B cell (primary cell): ENCODE data around the gene CAMTA1. TPM values are rescaled to one million over a fixed set of nuclear protein-coding genes. Genes with fewer than 3 reads are reported as not detected.

ENCODE experiments used
- ATAC-seq: fragments of 200-7000 bp; cut with Tn5 transposase; one replicate; pipeline ENCODE4 v1.10.0; 2021; ENCODE audit warnings: low read depth, mild to moderate bottlenecking, moderate number of reproducible peaks, moderate library complexity
- CTCF ChIA-PET: fragments of 350-600 bp; sonication (Branson Sonifier 250); formaldehyde crosslinking; loops from one replicate; lab custom pipeline; 2021; ENCODE audit warnings: antibody characterized with exemption, inconsistent platforms; lab: Charles Lee
- POLR2A ChIA-PET: fragments of 350-600 bp; sonication (Branson Sonifier 250); formaldehyde crosslinking; loops from one replicate; lab custom pipeline; 2021; ENCODE audit warnings: antibody characterized with exemption; lab: Charles Lee
- DNase-seq: peaks from one replicate; pipeline ENCODE4 v3.0.0; 2013
- H2AFZ ChIP-seq: 2 replicates; pipeline ENCODE4 v1.6.1; 2012; ENCODE audit warnings: mild to moderate bottlenecking, low read depth, low read length; ENCODE audit not compliant: insufficient read depth, poor library complexity, severe bottlenecking
- H3K27ac ChIP-seq, 2 donors: 1 replicate in 1 of 2; 2 replicates in 1 of 2; pipeline ENCODE4 v1.5.1; 2012 to 2013; ENCODE audit warnings: low read length in 2 of 2, mild to moderate bottlenecking in 2 of 2, moderate library complexity in 1 of 2
- H3K27me3 ChIP-seq, 4 experiments: fragments of 200-600 bp in 1 of 4; sonication (generic) in 1 of 4; replicated peaks in 1 of 4; 1 replicate in 2 of 4; 2 replicates in 2 of 4; pipeline versions ENCODE4 v1.6.1 to v1.7.0; 2013 to 2016; ENCODE audit warnings: low read length in 3 of 4, mild to moderate bottlenecking in 2 of 4, mixed read lengths in 1 of 4, moderate library complexity in 1 of 4; ENCODE audit not compliant: insufficient read depth in 4 of 4, control insufficient read depth in 3 of 4; ENCODE audit errors: control extremely low read depth in 1 of 4
- H3K36me3 ChIP-seq, 2 experiments: replicated peaks in 1 of 2; 1 replicate in 1 of 2; 2 replicates in 1 of 2; pipeline versions ENCODE4 v1.6.1 to v1.7.1; 2013; ENCODE audit warnings: low read length in 1 of 2; ENCODE audit not compliant: insufficient read depth in 2 of 2, control insufficient read depth in 1 of 2; ENCODE audit errors: control extremely low read depth in 1 of 2, extremely low read depth in 1 of 2
- H3K4me1 ChIP-seq, 2 donors: fragments of 200-600 bp in 1 of 2; sonication (generic) in 1 of 2; 1 replicate in 1 of 2; 2 replicates in 1 of 2; pipeline versions ENCODE4 v1.5.1 to v1.6.1; 2013 to 2017; ENCODE audit warnings: low read length in 2 of 2; ENCODE audit not compliant: control insufficient read depth in 2 of 2, insufficient read depth in 2 of 2
- H3K4me2 ChIP-seq: replicated peaks from 2 replicates; pipeline ENCODE3; 2012; ENCODE audit warnings: mild to moderate bottlenecking, low read depth, low read length; ENCODE audit not compliant: poor library complexity, severe bottlenecking
- H3K4me3 ChIP-seq, 5 experiments: fragments of 200-600 bp in 1 of 5; sonication (generic) in 1 of 5; 1 replicate in 3 of 5; 2 replicates in 2 of 5; pipeline versions ENCODE4 v1.5.1 to v1.7.0; 2011 to 2016; ENCODE audit warnings: low read length in 4 of 5, mild to moderate bottlenecking in 4 of 5, low read depth in 2 of 5, control low read depth in 1 of 5, moderate library complexity in 1 of 5; ENCODE audit not compliant: insufficient read depth in 1 of 5; ENCODE audit errors: control extremely low read depth in 1 of 5, extremely low read depth in 1 of 5
- H3K79me2 ChIP-seq: fragments of 200-600 bp; sonication (generic); one replicate; pipeline ENCODE4 v1.6.0; 2016; ENCODE audit warnings: low read length; ENCODE audit not compliant: control insufficient read depth, insufficient read depth
- H3K9ac ChIP-seq: fragments of 200-600 bp; sonication (generic); 2 replicates; pipeline ENCODE4 v1.6.1; 2017; ENCODE audit warnings: mild to moderate bottlenecking, low read length, moderate library complexity
- H3K9me3 ChIP-seq, 3 donors: one replicate each; pipeline versions ENCODE4 v1.6.1 to v1.7.1; 2013; ENCODE audit warnings: low read length in 2 of 3; ENCODE audit not compliant: control insufficient read depth in 2 of 3, insufficient read depth in 1 of 3; ENCODE audit errors: control extremely low read depth in 1 of 3
- H4K20me1 ChIP-seq: 2 replicates; pipeline ENCODE4 v1.6.0; 2012; ENCODE audit warnings: mild to moderate bottlenecking, low read length; ENCODE audit not compliant: insufficient read depth, control insufficient read depth, poor library complexity, severe bottlenecking
- H3K27ac Mint-ChIP-seq: one replicate; pipeline ENCODE4 v1.8.0; 2021; ENCODE audit warnings: mixed read lengths
- H3K27me3 Mint-ChIP-seq: one replicate; pipeline ENCODE4 v1.8.0; 2021; ENCODE audit warnings: mixed read lengths
- H3K4me1 Mint-ChIP-seq: one replicate; pipeline ENCODE4 v1.8.0; 2021; ENCODE audit warnings: mixed read lengths
- H3K4me3 Mint-ChIP-seq: one replicate; pipeline ENCODE4 v1.8.0; 2021; ENCODE audit warnings: mixed read lengths
- H3K9me3 Mint-ChIP-seq: one replicate; pipeline ENCODE4 v1.8.0; 2022; ENCODE audit warnings: mixed read lengths; ENCODE audit not compliant: insufficient read depth
- CTCF ChIP-seq: fragments of 200-600 bp; IDR thresholded peaks from one replicate; pipeline ENCODE4 v1.8.0; 2022; ENCODE audit warnings: antibody characterized with exemption, mild to moderate bottlenecking
- EZH2 ChIP-seq: IDR thresholded peaks from 2 replicates; pipeline ENCODE4 v1.6.1; 2012; ENCODE audit warnings: borderline replicate concordance, low read depth, mild to moderate bottlenecking, moderate library complexity, low read length; ENCODE audit not compliant: insufficient read depth, poor library complexity, severe bottlenecking
- WGBS: methylation state at CpG from one replicate; pipeline ENCODE4 v1.1.5; 2013; ENCODE audit warnings: missing lambda C conversion rate; ENCODE audit not compliant: insufficient coverage; 5-methylcytosine and 5-hydroxymethylcytosine counted together
- intact Hi-C: fragments of 100-400 bp; cut with micrococcal nuclease; formaldehyde crosslinking; loops from one replicate; pipeline ENCODE4 v1.10.0; 2022
- polyA plus RNA-seq: library from polyadenylated mRNA; depleted of rRNA; stranded (reverse); fragments of >200 nt; gene quantifications from 2 replicates; pipeline ENCODE4 v1.2.3, GENCODE V29; 2012
- total RNA-seq, 2 donors: library from RNA; stranded (reverse); fragments of 120-200 nt in 1 of 2; gene quantifications; 1 replicate in 1 of 2; 2 replicates in 1 of 2; pipeline versions ENCODE4 v1.2.3 to v1.2.4, GENCODE V29; 2013 to 2022

The CAMTA1 gene
- total and polyA plus RNA-seq, 2 donors (not counting 1 experiment from before 2014, with no cell fraction given): 42.2 to 45.7 TPM

- Mint-ChIP-seq H3K27me3 (peaks cover 2% of the 10 kb centered on the region), H3K27ac (no peak overlapping the region), H3K4me3 (no peak overlapping the region), H3K4me1 (no peaks in the 10 kb centered on the region), H3K9me3 (peaks cover 2% of the 10 kb centered on the region)
- ChIA-PET POLR2A (no interaction called here), CTCF (no interaction called here)
- TF ChIP-seq CTCF: no peak
- no peak for TF ChIP-seq EZH2
- H3K79me2 ChIP-seq: no peaks in the 10 kb centered on the region
- no peak overlapping the region for H3K9ac ChIP-seq
- no peak for DNase-seq
- no peaks in the 10 kb centered on the region for H3K36me3 ChIP-seq
- H3K27me3 ChIP-seq: no peaks in the 10 kb centered on the region
- H3K27ac ChIP-seq: no peak overlapping the region
- no peak overlapping the region for H3K4me3 ChIP-seq
- H3K4me1 ChIP-seq: no peaks in the 10 kb centered on the region
- H2AFZ ChIP-seq: no peak overlapping the region
- intact Hi-C loops: no loop called here
- ATAC-seq: no peak
- WGBS: 86% methylated on average over 4 of the region's 13 CpGs
- no peaks in the 10 kb centered on the region for H4K20me1 ChIP-seq
- H3K9me3 ChIP-seq: peaks cover 0 to 7% (median 0%) of the 10 kb centered on the region in 3 donors
- no peak overlapping the region for H3K4me2 ChIP-seq
Observed at GRCh38 chr1:7639435-7640131, 854.3 kb downstream of the CAMTA1 start.

GRCh38 chr1:7640350-7640749, 855.1 kb downstream of the CAMTA1 start:
- Mint-ChIP-seq H3K9me3 (peaks cover 5% of the 10 kb centered on the region), H3K4me3 (no peak overlapping the region), H3K27ac (no peak overlapping the region), H3K4me1 (no peaks in the 10 kb centered on the region), H3K27me3 (peaks cover 4% of the 10 kb centered on the region)
- no peaks in the 10 kb centered on the region for H3K4me1 ChIP-seq
- H3K4me2 ChIP-seq: no peak overlapping the region
- H3K9ac ChIP-seq: no peak overlapping the region
- no peaks in the 10 kb centered on the region for H3K36me3 ChIP-seq
- H4K20me1 ChIP-seq: no peaks in the 10 kb centered on the region
- DNase-seq: no peak
- H3K27ac ChIP-seq: no peak overlapping the region
- CTCF ChIA-PET: no interaction called here
- no peak for ATAC-seq
- POLR2A ChIA-PET: no interaction called here
- H2AFZ ChIP-seq: no peak overlapping the region
- TF ChIP-seq EZH2: no peak
- no peak for TF ChIP-seq CTCF
- WGBS: 94% methylated on average over 18 of the region's 18 CpGs
- intact Hi-C loops: no loop called here
- no peaks in the 10 kb centered on the region for H3K27me3 ChIP-seq
- no peaks in the 10 kb centered on the region for H3K79me2 ChIP-seq
- no peak overlapping the region for H3K4me3 ChIP-seq
- H3K9me3 ChIP-seq: peaks cover 0 to 7% (median 0%) of the 10 kb centered on the region in 3 donors
